ENCODE results near the gene COMMD1.
"Not testable (repeated sequence)": the region's sequence is repeated elsewhere in the genome, so short reads cannot be mapped to it uniquely, and the experiment has no call there.

Gene COMMD1

DNA sequence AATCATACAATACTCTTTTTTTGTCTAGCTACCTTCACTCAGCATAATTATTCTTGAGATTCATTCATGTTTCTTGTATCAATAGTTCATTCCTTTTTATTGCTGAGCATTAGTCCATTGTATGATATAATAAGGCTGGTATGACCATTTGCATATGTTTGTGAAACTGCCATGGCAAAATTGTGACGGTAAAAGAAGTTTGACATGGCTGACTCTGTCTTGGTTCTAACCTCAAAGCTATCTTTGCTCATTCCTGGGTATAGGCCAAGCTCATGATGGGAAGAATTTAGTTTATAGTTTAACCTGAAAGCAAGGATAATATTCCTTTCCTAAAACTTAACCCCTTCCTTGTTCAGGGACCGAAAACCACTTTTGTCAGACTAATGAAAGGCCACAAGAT, 46.4 kb downstream of the COMMD1 start:
- H2AFZ ChIP-seq (ENCODE audit: low read length), result no peak overlapping the region
- no peaks in the 10 kb centered on the region for H3K9me3 ChIP-seq (replicated peaks; ENCODE audit: insufficient read depth, low read length)
- H3K9me2 ChIP-seq (replicated peaks; ENCODE audit: insufficient read depth, low read length), result no peaks in the 10 kb centered on the region
- TF ChIP-seq EZH2phosphoT487 (IDR thresholded peaks at IDR 0.05; ENCODE audit: low read length) (no peak), EZH2 (optimal IDR thresholded peaks at IDR 0.05; ENCODE audit: low read depth, low read length) (no peak)
- TF ChIP-seq, protein P1, sequence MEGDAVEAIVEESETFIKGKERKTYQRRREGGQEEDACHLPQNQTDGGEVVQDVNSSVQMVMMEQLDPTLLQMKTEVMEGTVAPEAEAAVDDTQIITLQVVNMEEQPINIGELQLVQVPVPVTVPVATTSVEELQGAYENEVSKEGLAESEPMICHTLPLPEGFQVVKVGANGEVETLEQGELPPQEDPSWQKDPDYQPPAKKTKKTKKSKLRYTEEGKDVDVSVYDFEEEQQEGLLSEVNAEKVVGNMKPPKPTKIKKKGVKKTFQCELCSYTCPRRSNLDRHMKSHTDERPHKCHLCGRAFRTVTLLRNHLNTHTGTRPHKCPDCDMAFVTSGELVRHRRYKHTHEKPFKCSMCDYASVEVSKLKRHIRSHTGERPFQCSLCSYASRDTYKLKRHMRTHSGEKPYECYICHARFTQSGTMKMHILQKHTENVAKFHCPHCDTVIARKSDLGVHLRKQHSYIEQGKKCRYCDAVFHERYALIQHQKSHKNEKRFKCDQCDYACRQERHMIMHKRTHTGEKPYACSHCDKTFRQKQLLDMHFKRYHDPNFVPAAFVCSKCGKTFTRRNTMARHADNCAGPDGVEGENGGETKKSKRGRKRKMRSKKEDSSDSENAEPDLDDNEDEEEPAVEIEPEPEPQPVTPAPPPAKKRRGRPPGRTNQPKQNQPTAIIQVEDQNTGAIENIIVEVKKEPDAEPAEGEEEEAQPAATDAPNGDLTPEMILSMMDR (IDR thresholded peaks at IDR 0.05; ENCODE audit: low read length), result no peak
- H3K4me2 ChIP-seq (ENCODE audit: low read depth, low read length), result no peak overlapping the region
- no peaks in the 10 kb centered on the region for H3K4me1 ChIP-seq (ENCODE audit: low read length)
- H3K9ac ChIP-seq (ENCODE audit: low read length), result no peak overlapping the region
- no peak overlapping the region for H3K27ac ChIP-seq (ENCODE audit: low read length)
- no peaks in the 10 kb centered on the region for H3K79me2 ChIP-seq (ENCODE audit: low read length)
- H3K36me3 ChIP-seq (replicated peaks; ENCODE audit: insufficient read depth, low read length), result no peaks in the 10 kb centered on the region
- no peaks in the 10 kb centered on the region for H3F3A ChIP-seq (ENCODE audit: insufficient read depth, low read length)
- no peaks in the 10 kb centered on the region for H4K20me1 ChIP-seq (ENCODE audit: insufficient read depth, low read length)
- no peaks in the 10 kb centered on the region for H3K27me3 ChIP-seq (replicated peaks; ENCODE audit: insufficient read depth, low read length)
- no peak for DNase-seq
- no peak overlapping the region for H3K4me3 ChIP-seq (ENCODE audit: low read length)

DNA sequence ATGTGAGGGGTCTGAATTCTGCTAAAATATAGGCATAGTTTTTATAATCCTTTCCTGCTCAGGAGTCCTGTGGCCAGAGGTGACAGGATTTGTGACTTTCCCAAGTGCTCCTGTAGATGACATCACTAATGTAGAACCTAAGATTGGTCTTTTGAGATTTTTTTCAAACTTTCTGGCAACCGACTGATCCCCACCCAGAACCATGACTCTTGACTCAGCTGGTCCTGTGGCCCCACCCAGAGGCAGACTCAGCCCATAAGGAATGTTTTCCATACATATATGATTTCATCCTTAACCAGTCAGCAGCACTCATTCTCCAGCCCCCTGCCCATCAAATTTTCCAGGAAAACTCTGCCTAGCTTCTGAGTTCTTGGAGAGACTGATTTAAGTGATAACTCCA, 46.8 kb downstream of the COMMD1 start:
- no peaks in the 10 kb centered on the region for H3F3A ChIP-seq (ENCODE audit: insufficient read depth, low read length)
- no peak overlapping the region for H3K4me2 ChIP-seq (ENCODE audit: low read depth, low read length)
- H3K9ac ChIP-seq (ENCODE audit: low read length), result no peak overlapping the region
- H3K9me2 ChIP-seq (replicated peaks; ENCODE audit: insufficient read depth, low read length), result no peaks in the 10 kb centered on the region
- H3K4me1 ChIP-seq (ENCODE audit: low read length), result no peaks in the 10 kb centered on the region
- H3K4me3 ChIP-seq (ENCODE audit: low read length), result no peak overlapping the region
- H3K27ac ChIP-seq (ENCODE audit: low read length), result no peak overlapping the region
- no peak for DNase-seq
- H4K20me1 ChIP-seq (ENCODE audit: insufficient read depth, low read length), result no peaks in the 10 kb centered on the region
- H2AFZ ChIP-seq (ENCODE audit: low read length), result no peak overlapping the region
- TF ChIP-seq, protein P1 (IDR thresholded peaks at IDR 0.05; ENCODE audit: low read length), result no peak
- no peak for TF ChIP-seq EZH2 (optimal IDR thresholded peaks at IDR 0.05; ENCODE audit: low read depth, low read length)
- no peak for TF ChIP-seq EZH2phosphoT487 (IDR thresholded peaks at IDR 0.05; ENCODE audit: low read length)
- no peaks in the 10 kb centered on the region for H3K36me3 ChIP-seq (replicated peaks; ENCODE audit: insufficient read depth, low read length)
- no peaks in the 10 kb centered on the region for H3K27me3 ChIP-seq (replicated peaks; ENCODE audit: insufficient read depth, low read length)
- no peaks in the 10 kb centered on the region for H3K79me2 ChIP-seq (ENCODE audit: low read length)
- H3K9me3 ChIP-seq (replicated peaks; ENCODE audit: insufficient read depth, low read length), result no peaks in the 10 kb centered on the region

DNA sequence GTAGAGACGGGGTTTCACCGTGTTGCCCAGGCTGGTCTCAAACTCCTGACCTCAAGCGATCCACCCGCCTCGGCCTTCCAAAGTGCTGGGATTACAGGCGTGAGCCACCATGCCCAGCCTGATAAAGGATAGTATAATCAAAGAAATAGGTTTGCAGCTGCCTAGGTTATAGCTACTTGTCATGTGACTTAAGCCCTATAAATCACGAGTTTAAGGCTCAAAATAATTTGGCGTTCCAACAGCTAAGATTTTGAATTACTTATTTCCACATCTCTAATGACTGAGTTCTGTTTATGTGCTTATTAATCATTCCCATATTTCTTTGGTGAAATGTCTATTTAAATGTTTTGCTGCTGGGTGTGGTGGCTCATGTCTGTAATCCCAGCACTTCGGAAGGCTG, 49.4 kb downstream of the COMMD1 start:
- H3K4me1 ChIP-seq (ENCODE audit: low read length), result not testable (repeated sequence)

DNA sequence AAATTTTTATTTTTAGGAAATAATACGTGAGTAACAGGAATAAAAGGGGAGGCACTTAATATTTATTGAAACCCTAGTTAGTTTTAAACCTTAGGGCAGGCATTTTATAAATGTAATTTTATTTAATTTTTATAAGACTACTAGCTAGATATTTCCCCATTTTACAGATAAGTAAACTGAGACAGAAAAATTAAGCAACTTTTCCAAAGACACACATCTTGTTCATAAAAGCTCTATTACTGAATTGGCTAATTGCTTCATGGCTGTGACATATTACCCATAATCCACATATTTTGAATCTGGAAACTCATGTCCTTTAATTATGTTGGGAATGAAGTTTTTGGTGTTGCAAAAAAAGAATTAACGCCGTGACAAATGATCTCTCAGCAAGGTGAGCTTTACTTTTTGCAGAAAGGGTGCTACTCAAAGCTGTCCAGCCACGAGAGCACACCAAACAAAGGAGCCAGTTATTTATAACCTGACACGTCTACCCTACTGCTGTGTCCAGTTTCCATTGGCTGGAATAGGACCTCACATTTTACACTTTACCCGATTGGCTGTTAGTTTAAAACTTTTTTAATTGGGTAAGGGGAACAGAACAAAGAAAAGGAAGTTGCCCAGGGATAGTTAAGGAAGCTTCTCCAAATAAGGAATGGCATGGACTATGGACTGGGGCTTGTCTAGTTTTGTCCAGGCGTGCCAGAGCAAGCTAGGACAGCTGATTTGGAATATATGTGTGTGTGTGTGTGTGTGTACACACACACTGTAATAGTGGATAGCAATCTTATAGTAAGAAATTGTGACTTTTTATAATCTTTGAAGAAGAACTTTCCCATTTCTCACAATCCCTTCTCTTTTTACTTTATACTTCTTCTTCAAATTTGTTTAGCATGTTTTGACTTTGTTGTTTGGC, 54.2 kb downstream of the COMMD1 start:
- H3K9me2 ChIP-seq (replicated peaks; ENCODE audit: insufficient read depth, low read length), result no peaks in the 10 kb centered on the region
- no peak overlapping the region for H3K4me3 ChIP-seq (ENCODE audit: low read length)
- H3K27me3 ChIP-seq (replicated peaks; ENCODE audit: insufficient read depth, low read length), result no peaks in the 10 kb centered on the region
- H3K9me3 ChIP-seq (replicated peaks; ENCODE audit: insufficient read depth, low read length), result no peaks in the 10 kb centered on the region
- TF ChIP-seq, protein P1 (IDR thresholded peaks at IDR 0.05; ENCODE audit: low read length), result no peak
- TF ChIP-seq EZH2phosphoT487 (IDR thresholded peaks at IDR 0.05; ENCODE audit: low read length) (no peak), EZH2 (optimal IDR thresholded peaks at IDR 0.05; ENCODE audit: low read depth, low read length) (no peak)
- no peak overlapping the region for H3K9ac ChIP-seq (ENCODE audit: low read length)
- no peak for DNase-seq
- H3F3A ChIP-seq (ENCODE audit: insufficient read depth, low read length), result no peaks in the 10 kb centered on the region
- no peaks in the 10 kb centered on the region for H3K79me2 ChIP-seq (ENCODE audit: low read length)
- no peaks in the 10 kb centered on the region for H3K4me1 ChIP-seq (ENCODE audit: low read length)
- no peak overlapping the region for H3K4me2 ChIP-seq (ENCODE audit: low read depth, low read length)
- no peak overlapping the region for H2AFZ ChIP-seq (ENCODE audit: low read length)
- no peak overlapping the region for H3K27ac ChIP-seq (ENCODE audit: low read length)
- H3K36me3 ChIP-seq (replicated peaks; ENCODE audit: insufficient read depth, low read length), result no peaks in the 10 kb centered on the region
- no peaks in the 10 kb centered on the region for H4K20me1 ChIP-seq (ENCODE audit: insufficient read depth, low read length)

More for the DNA sequence above, 49.4 kb downstream of the COMMD1 start:
- H3K36me3 ChIP-seq (replicated peaks; ENCODE audit: insufficient read depth, low read length); H3K27ac ChIP-seq (ENCODE audit: low read length); H3K9ac ChIP-seq (ENCODE audit: low read length); H3K4me2 ChIP-seq (ENCODE audit: low read depth, low read length); H3K79me2 ChIP-seq (ENCODE audit: low read length); H3K9me2 ChIP-seq (replicated peaks; ENCODE audit: insufficient read depth, low read length); DNase-seq; H3F3A ChIP-seq (ENCODE audit: insufficient read depth, low read length); H2AFZ ChIP-seq (ENCODE audit: low read length); H3K9me3 ChIP-seq (replicated peaks; ENCODE audit: insufficient read depth, low read length); H3K27me3 ChIP-seq (replicated peaks; ENCODE audit: insufficient read depth, low read length); H3K4me3 ChIP-seq (ENCODE audit: low read length); H4K20me1 ChIP-seq (ENCODE audit: insufficient read depth, low read length): not testable (repeated sequence)
